DND-41 (cell line): ENCODE measurements around the gene CPEB4.

Experiments used
- ATAC-seq: fragments of 200-7000 bp; cut with Tn5 transposase; 3 replicates; pipeline ENCODE4 v1.9.1; 2021; ENCODE audit warnings: low read depth; ENCODE audit not compliant: insufficient read depth
- DNase-seq: peaks from one replicate; pipeline ENCODE4 v3.0.0-alpha.2; 2020
- H2AFZ ChIP-seq: 2 replicates; pipeline ENCODE4 v1.6.0; 2012; ENCODE audit warnings: low read depth, low read length
- H3K27ac ChIP-seq: 2 replicates; pipeline ENCODE4 v1.5.1; 2012; ENCODE audit warnings: low read length, inconsistent platforms
- H3K27me3 ChIP-seq: fragments of 200-600 bp; sonication (generic); 2 replicates; pipeline ENCODE4 v1.6.0; 2012; ENCODE audit warnings: low read length, mild to moderate bottlenecking, inconsistent platforms; ENCODE audit not compliant: insufficient read depth, poor library complexity
- H3K36me3 ChIP-seq: 2 replicates; pipeline ENCODE4 v1.5.1; 2012; ENCODE audit warnings: low read length, inconsistent platforms; ENCODE audit not compliant: insufficient read depth
- H3K4me1 ChIP-seq: 2 replicates; pipeline ENCODE4 v1.5.1; 2012; ENCODE audit warnings: mild to moderate bottlenecking, low read length; ENCODE audit not compliant: insufficient read depth
- H3K4me2 ChIP-seq: 2 replicates; pipeline ENCODE4 v1.6.0; 2012; ENCODE audit warnings: mild to moderate bottlenecking, moderate library complexity, low read length, inconsistent platforms; ENCODE audit not compliant: insufficient read depth
- H3K4me3 ChIP-seq, 2 experiments: fragments of 200-600 bp in 1 of 2; shearing (Covaris generic) in 1 of 2; 2 replicates each; pipeline ENCODE4 v1.5.1; 2012 to 2016; ENCODE audit warnings: inconsistent platforms in 2 of 2, low read length in 2 of 2, mild to moderate bottlenecking in 2 of 2, low read depth in 1 of 2, moderate library complexity in 1 of 2
- H3K79me2 ChIP-seq: 2 replicates; pipeline ENCODE4 v1.6.0; 2012; ENCODE audit warnings: low read length, inconsistent platforms; ENCODE audit not compliant: insufficient read depth
- H3K9ac ChIP-seq: 2 replicates; pipeline ENCODE4 v1.6.0; 2012; ENCODE audit warnings: low read depth, mild to moderate bottlenecking, inconsistent platforms, low read length, moderate library complexity
- H3K9me3 ChIP-seq: 2 replicates; pipeline ENCODE4 v1.5.1; 2012; ENCODE audit warnings: low read length, moderate library complexity, mild to moderate bottlenecking, inconsistent platforms; ENCODE audit not compliant: insufficient read depth, severe bottlenecking
- H4K20me1 ChIP-seq: 2 replicates; pipeline ENCODE4 v1.6.0; 2012; ENCODE audit warnings: low read length; ENCODE audit not compliant: insufficient read depth
- CTCF ChIP-seq: IDR thresholded peaks from 2 replicates; pipeline ENCODE4 v1.5.1; 2012; ENCODE audit warnings: borderline replicate concordance, low read length, moderate library complexity, mild to moderate bottlenecking; ENCODE audit not compliant: poor library complexity, severe bottlenecking; ENCODE audit errors: extremely low read depth
- EZH2 ChIP-seq: IDR thresholded peaks from 3 replicates; pipeline ENCODE4 v1.6.1; 2012; ENCODE audit warnings: borderline replicate concordance, low read depth, mild to moderate bottlenecking, moderate library complexity, low read length, inconsistent platforms; ENCODE audit not compliant: severe bottlenecking

The CPEB4 gene

GRCh38 chr5:173973616-173973969 lies 85.4 kb downstream of the CPEB4 start:
- Histone ChIP-seq H2AFZ (peak overlapping the region; percentile 57), H3K9ac (no peak overlapping the region)
- ATAC-seq = no peak

GRCh38 chr5:173974688-173975239 lies 86.6 kb downstream of the CPEB4 start:
- no peak for TF ChIP-seq CTCF
- TF ChIP-seq EZH2 = no peak
- no peak for DNase-seq
- Histone ChIP-seq H3K4me2 (no peak overlapping the region), H3K4me1 (no peaks in the 10 kb centered on the region), H3K9ac (no peak overlapping the region), H2AFZ (no peak overlapping the region), H3K27ac (no peak overlapping the region), H4K20me1 (no peaks in the 10 kb centered on the region), H3K4me3 (no peak overlapping the region), H3K9me3 (no peaks in the 10 kb centered on the region), H3K79me2 (no peaks in the 10 kb centered on the region), H3K27me3 (no peaks in the 10 kb centered on the region), H3K36me3 (no peaks in the 10 kb centered on the region)
- ATAC-seq = no peak

More at GRCh38 chr5:173973616-173973969, 85.4 kb downstream of the CPEB4 start:
- Histone ChIP-seq H3K4me3 (no peak overlapping the region), H3K27me3 (no peaks in the 10 kb centered on the region), H3K79me2 (no peaks in the 10 kb centered on the region), H3K9me3 (no peaks in the 10 kb centered on the region), H4K20me1 (no peaks in the 10 kb centered on the region), H3K4me2 (no peak overlapping the region), H3K36me3 (no peaks in the 10 kb centered on the region), H3K4me1 (no peaks in the 10 kb centered on the region), H3K27ac (no peak overlapping the region)
- no peak for DNase-seq
- TF ChIP-seq CTCF = no peak
- no peak for TF ChIP-seq EZH2

GRCh38 chr5:173981185-173981761 lies 93.1 kb downstream of the CPEB4 start:
- H2AFZ ChIP-seq = no peak overlapping the region
- no peak for ATAC-seq
- TF ChIP-seq EZH2 (no peak), CTCF (no peak)
- H3K36me3 ChIP-seq = no peaks in the 10 kb centered on the region
- H3K4me2 ChIP-seq = no peak overlapping the region
- DNase-seq = no peak
- H3K79me2 ChIP-seq = no peaks in the 10 kb centered on the region
- no peaks in the 10 kb centered on the region for H4K20me1 ChIP-seq
- no peak overlapping the region for H3K27ac ChIP-seq
- no peaks in the 10 kb centered on the region for H3K4me1 ChIP-seq
- no peaks in the 10 kb centered on the region for H3K27me3 ChIP-seq
- H3K9me3 ChIP-seq = no peaks in the 10 kb centered on the region
- no peak overlapping the region for H3K9ac ChIP-seq
- H3K4me3 ChIP-seq = no peak overlapping the region
